H1 (cell line): ENCODE measurements around the gene KCNA5. TPM values are rescaled to one million over a fixed set of nuclear protein-coding genes. Genes with fewer than 3 reads are reported as not detected.

Experiments
- CTCF ChIA-PET: fragments of 300-600 bp; sonication (Branson Sonifier 250); formaldehyde crosslinking; loops from one replicate; lab custom pipeline; 2021; ENCODE audit not compliant: partially characterized antibody; lab: Charles Lee
- POLR2A ChIA-PET: fragments of 300-600 bp; sonication (Branson Sonifier 250); formaldehyde crosslinking; loops from one replicate; lab custom pipeline; 2021; ENCODE audit warnings: inconsistent platforms; ENCODE audit not compliant: partially characterized antibody; lab: Charles Lee
- DNase-seq, 2 experiments: peaks; one replicate each; pipeline versions ENCODE4 v3.0.0 to v3.0.0-alpha.2; 2010 to 2022; ENCODE audit warnings: low spot score in 2 of 2, low read depth in 1 of 2, mixed read lengths in 1 of 2
- FAIRE-seq: peaks from 2 replicates; lab custom pipeline; 2011; peaks lifted over from hg19 to GRCh38; lab: Jason Lieb, UNC
- H2AFZ ChIP-seq: 2 replicates; pipeline ENCODE4 v1.8.1; 2012; ENCODE audit warnings: low read length, inconsistent platforms
- H2AK5ac ChIP-seq: 2 replicates; pipeline ENCODE4 v1.6.1; 2013; ENCODE audit warnings: low read depth, low read length
- H2BK120ac ChIP-seq: replicated peaks from 2 replicates; pipeline ENCODE3; 2013; ENCODE audit warnings: low read depth, low read length, inconsistent platforms
- H2BK12ac ChIP-seq: 2 replicates; pipeline ENCODE4 v1.6.1; 2013; ENCODE audit warnings: low read depth, low read length
- H2BK15ac ChIP-seq: 2 replicates; pipeline ENCODE4 v1.6.1; 2013; ENCODE audit warnings: low read length
- H2BK20ac ChIP-seq: 2 replicates; pipeline ENCODE4 v1.6.1; 2013; ENCODE audit warnings: low read length
- H2BK5ac ChIP-seq: 2 replicates; pipeline ENCODE4 v1.6.1; 2013; ENCODE audit warnings: low read depth, low read length
- H3K14ac ChIP-seq: 2 replicates; pipeline ENCODE4 v1.6.1; 2013; ENCODE audit warnings: inconsistent platforms; ENCODE audit not compliant: insufficient read length
- H3K18ac ChIP-seq: 2 replicates; pipeline ENCODE4 v1.6.1; 2013; ENCODE audit warnings: low read length; ENCODE audit errors: extremely low read depth
- H3K23ac ChIP-seq: 2 replicates; pipeline ENCODE4 v1.6.1; 2013; ENCODE audit warnings: inconsistent platforms; ENCODE audit not compliant: insufficient read length
- H3K23me2 ChIP-seq: 2 replicates; pipeline ENCODE4 v1.6.1; 2013; ENCODE audit warnings: low read depth, low read length
- H3K27ac ChIP-seq: 2 replicates; pipeline ENCODE4 v1.6.1; 2011; ENCODE audit warnings: low read depth, low read length, inconsistent platforms
- H3K27me3 ChIP-seq, 4 experiments: replicated peaks in 1 of 4; 1 replicate in 1 of 4; 2 replicates in 3 of 4; pipeline versions ENCODE4 v1.6.1 to v1.8.1; 2011 to 2013; ENCODE audit warnings: low read length in 3 of 4, mild to moderate bottlenecking in 3 of 4, inconsistent platforms in 2 of 4, mixed read lengths in 2 of 4, moderate library complexity in 1 of 4; ENCODE audit not compliant: control insufficient read depth in 3 of 4, insufficient read depth in 3 of 4; ENCODE audit errors: extremely low read depth in 1 of 4
- H3K36me3 ChIP-seq, 4 experiments: 2 replicates each; pipeline versions ENCODE4 v1.6.1 to v1.8.1; 2011 to 2013; ENCODE audit warnings: mild to moderate bottlenecking in 4 of 4, low read length in 3 of 4, moderate library complexity in 2 of 4, control low read depth in 1 of 4, inconsistent platforms in 1 of 4; ENCODE audit not compliant: insufficient read depth in 4 of 4, control insufficient read depth in 2 of 4
- H3K4ac ChIP-seq: replicated peaks from 2 replicates; pipeline ENCODE3; 2013; ENCODE audit warnings: low read length, low read depth, mixed read lengths, inconsistent platforms; ENCODE audit not compliant: insufficient read length
- H3K4me1 ChIP-seq, 4 experiments: replicated peaks in 1 of 4; 1 replicate in 1 of 4; 2 replicates in 3 of 4; pipeline versions ENCODE4 v1.6.1 to v1.8.1; 2011 to 2013; ENCODE audit warnings: low read length in 3 of 4, inconsistent platforms in 2 of 4, mixed read lengths in 1 of 4; ENCODE audit not compliant: insufficient read depth in 4 of 4, control insufficient read depth in 3 of 4
- H3K4me2 ChIP-seq, 2 experiments: 2 replicates each; pipeline versions ENCODE4 v1.6.1 to v1.8.1; 2011 to 2013; ENCODE audit warnings: low read depth in 2 of 2, low read length in 2 of 2, control low read depth in 1 of 2, inconsistent platforms in 1 of 2, mild to moderate bottlenecking in 1 of 2; ENCODE audit not compliant: insufficient read depth in 1 of 2
- H3K4me3 ChIP-seq, 4 experiments: fragments of 200-600, 300-600 bp in 1 of 4; sonication (generic), shearing (Covaris generic), sonication (Bioruptor Twin) in 1 of 4; 2 replicates each; pipeline versions ENCODE4 v1.5.1 to v1.8.1; 2011 to 2016; ENCODE audit warnings: low read length in 4 of 4, low read depth in 3 of 4, control low read depth in 2 of 4, inconsistent platforms in 2 of 4, mild to moderate bottlenecking in 2 of 4, mixed read lengths in 1 of 4, moderate library complexity in 1 of 4; ENCODE audit not compliant: insufficient read depth in 2 of 4; ENCODE audit errors: extremely low read depth in 1 of 4
- H3K56ac ChIP-seq: replicated peaks from 2 replicates; pipeline ENCODE3; 2013; ENCODE audit warnings: low read depth, mild to moderate bottlenecking, mixed read lengths, low read length, inconsistent platforms; ENCODE audit not compliant: insufficient read length
- H3K79me1 ChIP-seq: 2 replicates; pipeline ENCODE4 v1.6.1; 2013; ENCODE audit warnings: low read depth, low read length, control low read depth
- H3K79me2 ChIP-seq, 2 experiments: 2 replicates each; pipeline versions ENCODE4 v1.6.1 to v1.8.1; 2012 to 2013; ENCODE audit warnings: low read length in 2 of 2, mild to moderate bottlenecking in 2 of 2, inconsistent platforms in 1 of 2; ENCODE audit not compliant: insufficient read depth in 2 of 2, control insufficient read depth in 1 of 2
- H3K9ac ChIP-seq, 4 experiments: replicated peaks in 1 of 4; 1 replicate in 1 of 4; 2 replicates in 3 of 4; pipeline versions ENCODE4 v1.6.1 to v1.8.1; 2011 to 2013; ENCODE audit warnings: low read depth in 3 of 4, low read length in 3 of 4, control low read depth in 2 of 4, mild to moderate bottlenecking in 2 of 4, moderate library complexity in 2 of 4, inconsistent platforms in 1 of 4; ENCODE audit errors: extremely low read depth in 1 of 4
- H3K9me3 ChIP-seq, 2 experiments: 2 replicates each; pipeline versions ENCODE4 v1.6.1 to v1.8.1; 2012 to 2013; ENCODE audit warnings: mild to moderate bottlenecking in 2 of 2, moderate library complexity in 2 of 2, control low read depth in 1 of 2, inconsistent platforms in 1 of 2, low read depth in 1 of 2, low read length in 1 of 2, mixed read lengths in 1 of 2; ENCODE audit not compliant: insufficient read depth in 2 of 2
- H4K20me1 ChIP-seq, 2 experiments: replicated peaks in 1 of 2; 2 replicates each; pipeline versions ENCODE3 to v1.8.1; 2011 to 2013; ENCODE audit warnings: inconsistent platforms in 2 of 2, low read length in 2 of 2, mild to moderate bottlenecking in 1 of 2; ENCODE audit not compliant: insufficient read depth in 2 of 2, control insufficient read depth in 1 of 2
- H4K5ac ChIP-seq: 2 replicates; pipeline ENCODE4 v1.6.1; 2013; ENCODE audit warnings: low read length, low read depth, mixed read lengths, inconsistent platforms; ENCODE audit not compliant: insufficient read length
- H4K8ac ChIP-seq: 2 replicates; pipeline ENCODE4 v1.8.0; 2013; ENCODE audit warnings: mild to moderate bottlenecking, moderate library complexity, low read length, inconsistent platforms; ENCODE audit not compliant: insufficient read depth; ENCODE audit errors: extremely low read depth
- H4K91ac ChIP-seq: replicated peaks from 2 replicates; pipeline ENCODE3; 2013; ENCODE audit warnings: low read length, mixed read lengths, inconsistent platforms; ENCODE audit not compliant: insufficient read length
- ASH2L ChIP-seq: fragments of 200-600, 300-600 bp; sonication (generic); IDR thresholded peaks from one replicate; pipeline ENCODE4 v1.7.1; 2017; ENCODE audit warnings: low read length
- BACH1 ChIP-seq: IDR thresholded peaks from 2 replicates; pipeline ENCODE4 v1.6.1; 2012; ENCODE audit warnings: low read length, improper control_type of control experiment
- BCL11A ChIP-seq, 2 experiments: IDR thresholded peaks; one replicate each; pipeline ENCODE4 v1.6.1; 2011; ENCODE audit warnings: low read depth in 2 of 2, low read length in 2 of 2, mild to moderate bottlenecking in 2 of 2
- CBX5 ChIP-seq: fragments of 300-800, 300-1000 bp; sonication (generic); IDR thresholded peaks from 2 replicates; pipeline ENCODE4 v1.7.1; 2016; ENCODE audit warnings: antibody characterized with exemption, low read length, low read depth
- CREB1 ChIP-seq: IDR thresholded peaks from 2 replicates; pipeline ENCODE4 v1.6.1; 2012; ENCODE audit warnings: inconsistent platforms
- EGR1 ChIP-seq: IDR thresholded peaks from 2 replicates; pipeline ENCODE4 v1.6.1; 2011; ENCODE audit warnings: low read depth, low read length, borderline replicate concordance
- HDAC6 ChIP-seq: IDR thresholded peaks from one replicate; pipeline ENCODE4 v1.7.1; 2012; ENCODE audit warnings: low read depth, mild to moderate bottlenecking, inconsistent platforms, low read length, moderate library complexity
- KDM1A ChIP-seq: fragments of 200-600, 300-600 bp; sonication (generic); IDR thresholded peaks from 2 replicates; pipeline ENCODE4 v1.7.1; 2016; ENCODE audit warnings: mild to moderate bottlenecking, low read length, borderline replicate concordance
- POLR2AphosphoS5 ChIP-seq: IDR thresholded peaks from 2 replicates; pipeline ENCODE4 v1.6.1; 2011; ENCODE audit warnings: low read depth, low read length
- POU5F1 ChIP-seq: IDR thresholded peaks from 2 replicates; pipeline ENCODE4 v1.6.1; 2011; ENCODE audit warnings: low read depth, mild to moderate bottlenecking, low read length, moderate library complexity
- TBP ChIP-seq: IDR thresholded peaks from 2 replicates; pipeline ENCODE4 v1.6.1; 2011; ENCODE audit warnings: low read depth, low read length, improper control_type of control experiment
- TEAD4 ChIP-seq: IDR thresholded peaks from 2 replicates; pipeline ENCODE4 v1.6.1; 2012; ENCODE audit warnings: low read depth, low read length, inconsistent platforms, mixed read lengths
- YY1 ChIP-seq: IDR thresholded peaks from 2 replicates; pipeline ENCODE4 v1.6.1; 2011; ENCODE audit warnings: low read depth, mild to moderate bottlenecking, low read length
- WGBS, 2 experiments: shearing (Covaris generic) in 1 of 2; methylation state at CpG; one replicate each; pipeline versions ENCODE4 v1.1.6 to v1.1.7; 2013 to 2015; ENCODE audit warnings: low lambda C conversion rate in 2 of 2, mixed read lengths in 2 of 2, inconsistent platforms in 1 of 2, low coverage in 1 of 2, missing lambda C conversion rate in 1 of 2; ENCODE audit not compliant: insufficient replicate concordance in 2 of 2, insufficient coverage in 1 of 2, insufficient read length in 1 of 2; ENCODE audit errors: extremely low coverage in 1 of 2, missing lambda C conversion rate in 1 of 2; 5-methylcytosine and 5-hydroxymethylcytosine counted together
- polyA plus RNA-seq, 7 experiments: library from polyadenylated mRNA; depleted of rRNA in 3 of 7; stranded (reverse) in 5 of 7; unstranded in 2 of 7; fragments of >200 nt in 5 of 7; fragments of 200-250 nt in 2 of 7; gene quantifications; 1 replicate in 5 of 7; 2 replicates in 1 of 7; 4 replicates in 1 of 7; pipeline versions ENCODE4 v1.2.1 to v1.2.3, GENCODE V29; 2011 to 2013; ENCODE audit warnings: missing spikeins in 2 of 7, mixed read lengths in 2 of 7
- total RNA-seq: library from RNA; stranded (reverse); fragmentation: NEBNext Ultra II Directional; extraction: Animal tissue kit (Norgen Biotek cat#: 25700); gene quantifications from 2 replicates; pipeline ENCODE4 v1.2.1, GENCODE V29; 2021

Gene KCNA5
- total and polyA plus RNA-seq, 2 of the 8 experiments (the other 6 are each of a cell fraction or from before 2014, with no cell fraction given) = 0.20 to 0.29 TPM

DNA sequence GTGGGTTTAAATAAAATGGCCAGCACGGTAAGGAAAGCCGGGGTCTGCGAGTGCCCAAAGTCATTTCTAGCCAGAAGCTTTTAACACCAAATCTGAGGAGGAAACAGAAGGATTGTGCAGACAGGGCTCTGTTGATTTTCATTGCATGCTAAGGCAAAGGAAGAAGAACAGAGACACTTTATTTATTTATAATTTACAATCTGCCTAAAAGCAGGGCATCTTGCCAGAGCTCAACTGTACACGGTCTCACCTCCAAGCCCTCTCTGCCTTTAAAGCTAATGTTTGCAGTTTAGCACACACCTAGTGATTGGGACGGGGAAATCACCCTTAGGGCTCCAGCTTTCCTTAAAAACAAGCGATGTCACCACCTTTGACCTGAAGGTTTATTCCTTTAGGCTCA lies 4.0 kb downstream of the KCNA5 start:
- peak overlapping the region; percentile 53; the same call in 1 of the 2 replicates for H4K8ac ChIP-seq
- H2BK5ac ChIP-seq = no peak overlapping the region
- H3K23ac ChIP-seq = no peak overlapping the region
- H2BK20ac ChIP-seq = no peak overlapping the region
- no peak overlapping the region; a peak in 1 of 4 replicates for H3K4me2 ChIP-seq
- DNase-seq (no peak), FAIRE-seq (no peak)
- H3K56ac ChIP-seq = no peak overlapping the region
- CTCF ChIA-PET = interaction anchor here (0.6 to 5.4 kb wide), 8 partner anchors 12 to 959 kb away, joined by 3 to 35 read pairs (median 6); no protein-coding TSS in a partner anchor
- peaks cover 27 to 40% (median 36%) of the 10 kb centered on the region in 4 experiments for H3K27me3 ChIP-seq
- H3K4ac ChIP-seq = no peak overlapping the region
- no peak overlapping the region for H2BK12ac ChIP-seq
- H3K23me2 ChIP-seq = peaks cover 9% of the 10 kb centered on the region; the same call in 1 of the 2 replicates
- H3K4me3 ChIP-seq = no peak overlapping the region
- H3K36me3 ChIP-seq = no peaks in the 10 kb centered on the region
- POLR2A ChIA-PET = no interaction called here
- H4K20me1 ChIP-seq = peaks cover 0 to 1% of the 10 kb centered on the region in 2 experiments
- H3K9me3 ChIP-seq = peaks cover 0 to 6% of the 10 kb centered on the region in 2 experiments; a peak in 1 of 4 replicates
- no peak overlapping the region for H4K5ac ChIP-seq
- H2AFZ ChIP-seq = no peak overlapping the region
- H3K14ac ChIP-seq = no peak overlapping the region
- no peaks in the 10 kb centered on the region for H3K79me1 ChIP-seq
- no peak overlapping the region for H2AK5ac ChIP-seq
- peaks cover 3 to 8% (median 4%) of the 10 kb centered on the region in 4 experiments for H3K4me1 ChIP-seq
- no peaks in the 10 kb centered on the region for H3K79me2 ChIP-seq
- 71% methylated on average over 6 of the region's 6 CpGs; no CpG with 5 or more reads in 1 of the 2 experiments for WGBS, 2 experiments
- H3K27ac ChIP-seq = no peak overlapping the region
- no peak overlapping the region for H2BK120ac ChIP-seq
- no peak overlapping the region for H2BK15ac ChIP-seq
- H3K9ac ChIP-seq = no peak overlapping the region
- no peak overlapping the region for H3K18ac ChIP-seq
- no peak overlapping the region for H4K91ac ChIP-seq
- no peak for TF ChIP-seq EGR1
- TF ChIP-seq POU5F1 = no peak
- TF ChIP-seq CREB1 = no peak
- TF ChIP-seq ASH2L = no peak
- TF ChIP-seq CBX5 = no peak
- TF ChIP-seq BACH1 = no peak
- no peak for TF ChIP-seq POLR2AphosphoS5
- no peak for TF ChIP-seq TEAD4
- no peak for TF ChIP-seq YY1
- TF ChIP-seq TBP = no peak
- TF ChIP-seq HDAC6 = no peak
- no peak for TF ChIP-seq BCL11A (IDR thresholded peaks at IDR 0.05; ENCODE audit: low read depth in 2 of 2, low read length in 2 of 2)
- TF ChIP-seq KDM1A = no peak
